B cell (primary cell): Measurements from ENCODE around the gene PNLIPRP2.

Experiments
- EZH2 ChIP-seq: IDR thresholded peaks from 2 replicates; pipeline ENCODE4 v1.6.1; 2012; ENCODE audit warnings: borderline replicate concordance, low read depth, mild to moderate bottlenecking, moderate library complexity, low read length; ENCODE audit not compliant: insufficient read depth, poor library complexity, severe bottlenecking
- TF ChIP-seq, protein P1 (sequence below): fragments of 200-600 bp; IDR thresholded peaks from one replicate; pipeline ENCODE4 v1.8.0; 2022; ENCODE audit warnings: antibody characterized with exemption, mild to moderate bottlenecking

DNA sequence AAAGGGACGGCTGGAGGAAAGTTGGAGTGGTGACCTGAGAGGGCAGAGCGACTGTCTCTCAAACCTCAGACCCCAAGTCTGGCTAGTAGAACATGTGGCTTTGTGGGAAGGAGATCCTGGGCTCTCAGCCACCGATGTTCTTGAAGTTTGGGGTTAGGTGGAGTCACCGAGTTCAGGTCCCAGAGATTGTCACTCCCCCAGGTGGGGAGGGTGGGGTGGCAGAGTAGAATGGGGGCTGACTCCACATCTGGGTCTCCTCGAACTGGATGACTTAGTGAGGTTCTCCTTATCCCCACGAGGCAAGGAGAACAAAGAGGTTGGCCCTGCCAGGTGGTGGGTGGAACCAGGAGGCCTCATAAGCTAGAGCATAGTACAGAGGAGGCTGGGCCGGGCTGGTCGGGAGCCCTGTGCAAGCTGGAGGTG is 14.7 kb upstream of the PNLIPRP2 start:
- no peak for TF ChIP-seq EZH2
- TF ChIP-seq, protein P1, sequence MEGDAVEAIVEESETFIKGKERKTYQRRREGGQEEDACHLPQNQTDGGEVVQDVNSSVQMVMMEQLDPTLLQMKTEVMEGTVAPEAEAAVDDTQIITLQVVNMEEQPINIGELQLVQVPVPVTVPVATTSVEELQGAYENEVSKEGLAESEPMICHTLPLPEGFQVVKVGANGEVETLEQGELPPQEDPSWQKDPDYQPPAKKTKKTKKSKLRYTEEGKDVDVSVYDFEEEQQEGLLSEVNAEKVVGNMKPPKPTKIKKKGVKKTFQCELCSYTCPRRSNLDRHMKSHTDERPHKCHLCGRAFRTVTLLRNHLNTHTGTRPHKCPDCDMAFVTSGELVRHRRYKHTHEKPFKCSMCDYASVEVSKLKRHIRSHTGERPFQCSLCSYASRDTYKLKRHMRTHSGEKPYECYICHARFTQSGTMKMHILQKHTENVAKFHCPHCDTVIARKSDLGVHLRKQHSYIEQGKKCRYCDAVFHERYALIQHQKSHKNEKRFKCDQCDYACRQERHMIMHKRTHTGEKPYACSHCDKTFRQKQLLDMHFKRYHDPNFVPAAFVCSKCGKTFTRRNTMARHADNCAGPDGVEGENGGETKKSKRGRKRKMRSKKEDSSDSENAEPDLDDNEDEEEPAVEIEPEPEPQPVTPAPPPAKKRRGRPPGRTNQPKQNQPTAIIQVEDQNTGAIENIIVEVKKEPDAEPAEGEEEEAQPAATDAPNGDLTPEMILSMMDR, result no peak
